HCT116 (cell line): ENCODE results near the gene PHACTR4. TPM values are rescaled to one million over a fixed set of nuclear protein-coding genes. Genes with fewer than 3 reads are reported as not detected.

Experiments used
- ATAC-seq: fragments of 200-7000 bp; cut with Tn5 transposase; 2 replicates; pipeline ENCODE4 v1.9.1; 2020; ENCODE audit warnings: mild to moderate bottlenecking, moderate library complexity
- BruUV-seq: library from RNA; stranded (reverse); fragments of 400-500 nt; replicated peaks from 2 replicates; lab custom pipeline; 2021; lab: Mats Ljungman, UMichigan
- CTCF ChIA-PET: fragments of 300-600 bp; sonication (Branson Sonifier 250); formaldehyde crosslinking; loops from one replicate; lab custom pipeline; 2021; ENCODE audit warnings: antibody characterized with exemption; lab: Charles Lee
- POLR2A ChIA-PET: fragments of 300-600, 350-600 bp; sonication (Branson Sonifier 250); formaldehyde crosslinking; loops from one replicate; lab custom pipeline; 2021; ENCODE audit warnings: antibody characterized with exemption; lab: Charles Lee
- RAD21 ChIA-PET, 2 experiments: fragments of 300-600 bp; sonication (Branson Sonifier 250); formaldehyde crosslinking; loops; one replicate each; lab custom pipeline; 2023; ENCODE audit warnings: low total read pairs in 2 of 2; ENCODE audit not compliant: uncharacterized antibody in 2 of 2, unreplicated experiment in 2 of 2, low non-redundant PET in 1 of 2; lab: Charles Lee
- DNase-seq: peaks from one replicate; pipeline ENCODE4 v3.0.0-alpha.2; 2010; ENCODE audit warnings: low read depth, low spot score
- H2AFZ ChIP-seq: fragments of 200-600 bp; shearing (Covaris generic), sonication (generic); 2 replicates; pipeline ENCODE4 v1.6.1; 2017; ENCODE audit warnings: low read depth, mixed run types, mixed read lengths, antibody characterized with exemption, low read length; ENCODE audit not compliant: poor library complexity, severe bottlenecking
- H3K27ac ChIP-seq: 2 replicates; pipeline ENCODE4 v1.5.1; 2012; ENCODE audit warnings: low read depth, low read length
- H3K27me3 ChIP-seq: fragments of 200-600 bp; sonication (generic); 2 replicates; pipeline ENCODE4 v1.6.1; 2016; ENCODE audit warnings: mixed run types, low read length, mixed read lengths; ENCODE audit not compliant: insufficient read depth
- H3K36me3 ChIP-seq, 2 experiments: fragments of 200-500 bp in 1 of 2; fragments of 200-600 bp in 1 of 2; sonication (Bioruptor generic) in 1 of 2; sonication (generic) in 1 of 2; 2 replicates each; pipeline versions ENCODE4 v1.5.1 to v1.6.1; 2014 to 2016; ENCODE audit warnings: low read length in 2 of 2, inconsistent platforms in 1 of 2, mixed read lengths in 1 of 2, mixed run types in 1 of 2; ENCODE audit not compliant: insufficient read depth in 2 of 2, control insufficient read depth in 1 of 2
- H3K4me1 ChIP-seq, 2 experiments: fragments of 200-600 bp in 1 of 2; sonication (generic) in 1 of 2; 2 replicates each; pipeline versions ENCODE4 v1.5.1 to v1.6.1; 2012 to 2017; ENCODE audit warnings: low read length in 2 of 2, inconsistent platforms in 1 of 2, mild to moderate bottlenecking in 1 of 2, mixed read lengths in 1 of 2, mixed run types in 1 of 2, moderate library complexity in 1 of 2; ENCODE audit not compliant: insufficient read depth in 2 of 2, control insufficient read depth in 1 of 2
- H3K4me2 ChIP-seq: fragments of 200-600 bp; sonication (generic); 2 replicates; pipeline ENCODE4 v1.6.1; 2017; ENCODE audit warnings: mixed run types, low read length, mixed read lengths
- H3K4me3 ChIP-seq, 2 experiments: fragments of 200-600 bp in 1 of 2; sonication (generic) in 1 of 2; replicated peaks in 1 of 2; 2 replicates each; pipeline ENCODE4 v1.5.1; 2011 to 2016; ENCODE audit warnings: low read length in 2 of 2, control low read depth in 1 of 2, low read depth in 1 of 2, mild to moderate bottlenecking in 1 of 2, mixed read lengths in 1 of 2, mixed run types in 1 of 2
- H3K79me2 ChIP-seq: fragments of 200-600 bp; sonication (generic); 2 replicates; pipeline ENCODE4 v1.6.1; 2017; ENCODE audit warnings: mild to moderate bottlenecking, mixed run types, low read length, moderate library complexity, mixed read lengths; ENCODE audit not compliant: insufficient read depth
- H3K9ac ChIP-seq: fragments of 200-600 bp; sonication (generic); 2 replicates; pipeline ENCODE4 v1.6.1; 2016; ENCODE audit warnings: low read length, mixed read lengths
- H3K9me2 ChIP-seq: fragments of 200-600 bp; sonication (generic), shearing (Covaris generic); 2 replicates; pipeline ENCODE4 v1.6.1; 2017; ENCODE audit warnings: mixed run types, mild to moderate bottlenecking, moderate library complexity; ENCODE audit not compliant: insufficient read depth
- H3K9me3 ChIP-seq, 2 experiments: fragments of 200-500 bp in 1 of 2; fragments of 200-600 bp in 1 of 2; sonication (Bioruptor generic) in 1 of 2; sonication (generic) in 1 of 2; 2 replicates each; pipeline ENCODE4 v1.6.1; 2014 to 2017; ENCODE audit warnings: low read length in 2 of 2, mixed read lengths in 2 of 2, inconsistent platforms in 1 of 2, low read depth in 1 of 2, mild to moderate bottlenecking in 1 of 2, mixed run types in 1 of 2, moderate library complexity in 1 of 2; ENCODE audit not compliant: control insufficient read depth in 1 of 2, insufficient read depth in 1 of 2
- H4K20me1 ChIP-seq: fragments of 200-600 bp; sonication (generic), shearing (Covaris generic); 2 replicates; pipeline ENCODE4 v1.6.1; 2017; ENCODE audit warnings: mixed run types, mild to moderate bottlenecking, moderate library complexity; ENCODE audit not compliant: insufficient read depth
- ELF1 ChIP-seq: IDR thresholded peaks from 2 replicates; pipeline ENCODE4 v1.6.1; 2012; ENCODE audit warnings: low read depth, borderline replicate concordance
- EZH2 ChIP-seq: fragments of 200-600 bp; sonication (generic); IDR thresholded peaks from 2 replicates; pipeline ENCODE4 v1.6.1; 2017; ENCODE audit warnings: antibody characterized with exemption, mixed run types
- FOSL1 ChIP-seq: IDR thresholded peaks from 2 replicates; pipeline ENCODE4 v1.6.1; 2012; ENCODE audit warnings: low read depth
- JUND ChIP-seq: IDR thresholded peaks from 2 replicates; pipeline ENCODE4 v1.6.1; 2012
- POLR2AphosphoS5 ChIP-seq: IDR thresholded peaks from 2 replicates; pipeline ENCODE4 v1.6.1; 2011; ENCODE audit warnings: mild to moderate bottlenecking, low read depth, low read length, moderate library complexity
- RAD21 ChIP-seq: IDR thresholded peaks from 2 replicates; pipeline ENCODE4 v1.6.1; 2012; ENCODE audit warnings: low read depth, mild to moderate bottlenecking
- YY1 ChIP-seq: IDR thresholded peaks from 2 replicates; pipeline ENCODE4 v1.6.1; 2011; ENCODE audit warnings: low read length, low read depth, moderate library complexity, mild to moderate bottlenecking; ENCODE audit not compliant: insufficient replicate concordance; ENCODE audit errors: extremely low read depth
- ZFX ChIP-seq: fragments of 450-650 bp; IDR thresholded peaks from 2 replicates; pipeline ENCODE4 v1.6.1; 2017
- ZNF274 ChIP-seq: fragments of 200-500 bp; sonication (Bioruptor generic); IDR thresholded peaks from 2 replicates; pipeline ENCODE4 v1.6.1; 2014; ENCODE audit warnings: mild to moderate bottlenecking, low read depth, low read length, inconsistent platforms
- intact Hi-C: fragments of 100-400 bp; cut with micrococcal nuclease; formaldehyde crosslinking; loops from 2 replicates; pipeline ENCODE4 v1.10.0; 2022
- total RNA-seq: library from RNA; stranded (reverse); gene quantifications from one replicate; pipeline ENCODE4 v1.2.1, GENCODE V29; 2021; ENCODE audit not compliant: unreplicated experiment
- TF ChIP-seq, protein P1 (sequence below): IDR thresholded peaks from 2 replicates; pipeline ENCODE4 v1.6.1; 2011; ENCODE audit warnings: mild to moderate bottlenecking, low read length, moderate library complexity; ENCODE audit not compliant: insufficient replicate concordance; ENCODE audit errors: extremely low read depth
- TF ChIP-seq, protein P2 (sequence below): IDR thresholded peaks from 2 replicates; pipeline ENCODE4 v1.6.1; 2012; ENCODE audit warnings: low read depth

The PHACTR4 gene
- total RNA-seq, 1 experiment from 2014 or later = 36.0 TPM

DNA sequence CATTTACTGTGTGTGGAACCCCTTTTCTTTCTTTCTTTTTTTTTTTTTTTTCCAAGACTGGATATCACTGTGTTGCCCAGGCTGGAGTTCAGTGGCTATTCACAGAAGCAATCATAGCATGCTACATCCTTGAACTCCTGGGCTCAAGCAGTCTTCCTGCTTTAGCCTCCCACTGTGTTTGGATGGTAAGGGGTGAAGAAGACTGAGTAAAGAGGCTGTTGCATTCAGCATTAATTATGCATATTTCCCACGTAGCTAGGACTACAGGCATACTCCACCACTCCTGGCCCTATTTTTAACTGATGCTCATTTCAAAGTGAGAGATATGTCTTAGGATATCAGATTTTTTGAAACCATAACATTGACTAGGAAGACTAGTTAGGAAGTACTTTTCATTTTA lies 39.5 kb downstream of the PHACTR4 start:
- no TSS peak for BruUV-seq
- ChIA-PET CTCF (interaction anchor here (0.8 to 3.1 kb wide), 4 partner anchors 100 to 247 kb away, joined by 4 to 13 read pairs (median 4); no protein-coding TSS in a partner anchor), POLR2A (interaction anchor here (1.5 to 1.7 kb wide), 2 partner anchors 101 to 104 kb away, joined by 4 to 11 read pairs; no protein-coding TSS in a partner anchor)

More for the DNA sequence above, 39.5 kb downstream of the PHACTR4 start:
- Histone ChIP-seq H3K27ac (no peak overlapping the region), H3K36me3 (no peaks in the 10 kb centered on the region), H3K4me3 (no peak overlapping the region), H3K9me2 (no peaks in the 10 kb centered on the region), H3K9me3 (no peaks in the 10 kb centered on the region), H3K79me2 (peaks cover 50% of the 10 kb centered on the region), H3K4me2 (no peak overlapping the region), H2AFZ (no peak overlapping the region), H3K4me1 (peaks cover 0 to 5% of the 10 kb centered on the region in 2 experiments; a peak in 2 of 4 replicates), H4K20me1 (no peaks in the 10 kb centered on the region), H3K9ac (no peak overlapping the region)
- RAD21 ChIA-PET = no interaction called here
- ATAC-seq = no peak
- TF ChIP-seq ZNF274 (no peak), YY1 (no peak), EZH2 (no peak), JUND (no peak), RAD21 (no peak), ELF1 (no peak), POLR2AphosphoS5 (no peak), ZFX (no peak), FOSL1 (no peak)
- TF ChIP-seq, protein P1, sequence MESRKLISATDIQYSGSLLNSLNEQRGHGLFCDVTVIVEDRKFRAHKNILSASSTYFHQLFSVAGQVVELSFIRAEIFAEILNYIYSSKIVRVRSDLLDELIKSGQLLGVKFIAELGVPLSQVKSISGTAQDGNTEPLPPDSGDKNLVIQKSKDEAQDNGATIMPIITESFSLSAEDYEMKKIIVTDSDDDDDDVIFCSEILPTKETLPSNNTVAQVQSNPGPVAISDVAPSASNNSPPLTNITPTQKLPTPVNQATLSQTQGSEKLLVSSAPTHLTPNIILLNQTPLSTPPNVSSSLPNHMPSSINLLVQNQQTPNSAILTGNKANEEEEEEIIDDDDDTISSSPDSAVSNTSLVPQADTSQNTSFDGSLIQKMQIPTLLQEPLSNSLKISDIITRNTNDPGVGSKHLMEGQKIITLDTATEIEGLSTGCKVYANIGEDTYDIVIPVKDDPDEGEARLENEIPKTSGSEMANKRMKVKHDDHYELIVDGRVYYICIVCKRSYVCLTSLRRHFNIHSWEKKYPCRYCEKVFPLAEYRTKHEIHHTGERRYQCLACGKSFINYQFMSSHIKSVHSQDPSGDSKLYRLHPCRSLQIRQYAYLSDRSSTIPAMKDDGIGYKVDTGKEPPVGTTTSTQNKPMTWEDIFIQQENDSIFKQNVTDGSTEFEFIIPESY = no peak
- TF ChIP-seq, protein P2, sequence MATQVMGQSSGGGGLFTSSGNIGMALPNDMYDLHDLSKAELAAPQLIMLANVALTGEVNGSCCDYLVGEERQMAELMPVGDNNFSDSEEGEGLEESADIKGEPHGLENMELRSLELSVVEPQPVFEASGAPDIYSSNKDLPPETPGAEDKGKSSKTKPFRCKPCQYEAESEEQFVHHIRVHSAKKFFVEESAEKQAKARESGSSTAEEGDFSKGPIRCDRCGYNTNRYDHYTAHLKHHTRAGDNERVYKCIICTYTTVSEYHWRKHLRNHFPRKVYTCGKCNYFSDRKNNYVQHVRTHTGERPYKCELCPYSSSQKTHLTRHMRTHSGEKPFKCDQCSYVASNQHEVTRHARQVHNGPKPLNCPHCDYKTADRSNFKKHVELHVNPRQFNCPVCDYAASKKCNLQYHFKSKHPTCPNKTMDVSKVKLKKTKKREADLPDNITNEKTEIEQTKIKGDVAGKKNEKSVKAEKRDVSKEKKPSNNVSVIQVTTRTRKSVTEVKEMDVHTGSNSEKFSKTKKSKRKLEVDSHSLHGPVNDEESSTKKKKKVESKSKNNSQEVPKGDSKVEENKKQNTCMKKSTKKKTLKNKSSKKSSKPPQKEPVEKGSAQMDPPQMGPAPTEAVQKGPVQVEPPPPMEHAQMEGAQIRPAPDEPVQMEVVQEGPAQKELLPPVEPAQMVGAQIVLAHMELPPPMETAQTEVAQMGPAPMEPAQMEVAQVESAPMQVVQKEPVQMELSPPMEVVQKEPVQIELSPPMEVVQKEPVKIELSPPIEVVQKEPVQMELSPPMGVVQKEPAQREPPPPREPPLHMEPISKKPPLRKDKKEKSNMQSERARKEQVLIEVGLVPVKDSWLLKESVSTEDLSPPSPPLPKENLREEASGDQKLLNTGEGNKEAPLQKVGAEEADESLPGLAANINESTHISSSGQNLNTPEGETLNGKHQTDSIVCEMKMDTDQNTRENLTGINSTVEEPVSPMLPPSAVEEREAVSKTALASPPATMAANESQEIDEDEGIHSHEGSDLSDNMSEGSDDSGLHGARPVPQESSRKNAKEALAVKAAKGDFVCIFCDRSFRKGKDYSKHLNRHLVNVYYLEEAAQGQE = no peak
- TF ChIP-seq, all 23 proteins: peak for 0
- no peak for DNase-seq
- intact Hi-C loops = loop anchor here (2.0 kb wide), 1 partner anchor 194 kb away; no protein-coding TSS in a partner anchor
- H3K27me3 ChIP-seq = no peaks in the 10 kb centered on the region
